ENCODE data around the gene NR6A1.

DNA sequence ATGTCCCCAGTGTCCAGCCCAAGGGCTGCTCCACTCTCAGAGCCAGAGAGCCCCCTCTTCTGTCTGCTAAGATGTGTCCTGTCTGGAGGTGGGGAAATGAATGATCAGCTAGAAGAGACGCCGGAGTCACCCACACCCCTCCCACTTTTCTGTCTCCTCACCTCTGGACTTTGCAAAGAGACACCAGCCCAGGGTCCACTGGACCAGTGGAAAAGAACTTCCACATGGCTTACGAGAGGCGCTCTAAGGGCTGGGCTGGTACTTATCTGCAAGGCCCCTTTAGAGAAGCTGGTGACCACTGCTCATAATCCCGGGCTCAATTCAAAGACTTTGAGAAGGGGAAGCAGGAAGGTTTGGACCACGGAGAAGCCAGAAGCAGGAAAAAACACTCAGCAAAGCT, 273.1 kb downstream of the NR6A1 start:
- TF ChIP-seq ZNF8 (CRISPR knock-in tag; IDR thresholded peaks at IDR 0.05) (no peak), POU6F1 (CRISPR knock-in tag; IDR thresholded peaks at IDR 0.05; ENCODE audit: borderline replicate concordance, low read depth) (no peak), PPARA (CRISPR knock-in tag; IDR thresholded peaks at IDR 0.05; ENCODE audit: borderline replicate concordance) (no peak), ZFP30 (CRISPR knock-in tag; IDR thresholded peaks at IDR 0.05) (no peak), RARB (CRISPR knock-in tag; IDR thresholded peaks at IDR 0.05) (no peak), BACH2 (CRISPR knock-in tag; IDR thresholded peaks at IDR 0.05; ENCODE audit: borderline replicate concordance) (no peak), ZFP3 (CRISPR knock-in tag; IDR thresholded peaks at IDR 0.05) (no peak)
- TF ChIP-seq, protein P1, sequence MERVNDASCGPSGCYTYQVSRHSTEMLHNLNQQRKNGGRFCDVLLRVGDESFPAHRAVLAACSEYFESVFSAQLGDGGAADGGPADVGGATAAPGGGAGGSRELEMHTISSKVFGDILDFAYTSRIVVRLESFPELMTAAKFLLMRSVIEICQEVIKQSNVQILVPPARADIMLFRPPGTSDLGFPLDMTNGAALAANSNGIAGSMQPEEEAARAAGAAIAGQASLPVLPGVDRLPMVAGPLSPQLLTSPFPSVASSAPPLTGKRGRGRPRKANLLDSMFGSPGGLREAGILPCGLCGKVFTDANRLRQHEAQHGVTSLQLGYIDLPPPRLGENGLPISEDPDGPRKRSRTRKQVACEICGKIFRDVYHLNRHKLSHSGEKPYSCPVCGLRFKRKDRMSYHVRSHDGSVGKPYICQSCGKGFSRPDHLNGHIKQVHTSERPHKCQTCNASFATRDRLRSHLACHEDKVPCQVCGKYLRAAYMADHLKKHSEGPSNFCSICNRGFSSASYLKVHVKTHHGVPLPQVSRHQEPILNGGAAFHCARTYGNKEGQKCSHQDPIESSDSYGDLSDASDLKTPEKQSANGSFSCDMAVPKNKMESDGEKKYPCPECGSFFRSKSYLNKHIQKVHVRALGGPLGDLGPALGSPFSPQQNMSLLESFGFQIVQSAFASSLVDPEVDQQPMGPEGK (CRISPR knock-in tag; IDR thresholded peaks at IDR 0.05; ENCODE audit: borderline replicate concordance), result no peak

Measured in SK-N-SH treated with all-trans-retinoic acid at 6 μM for 48 hours (cell line).